ENCODE results near the gene LRIT3. TPM values are rescaled to one million over a fixed set of nuclear protein-coding genes. Genes with fewer than 3 reads are reported as not detected.

LRIT3 gene
- polyA plus RNA-seq, 1 donor, result 0.46 TPM

GRCh38 chr4:109912706-109913595, 65.0 kb downstream of the LRIT3 start, which contains the start of gene EGF:
Gene EGF, plus strand, starts transcription at chr4:109912883. Its CDS starts 453 bp downstream, at chr4:109913336.
- no peak for DNase-seq

GRCh38 chr4:109913596-109914241, 65.8 kb downstream of the LRIT3 start:
- no peak for DNase-seq

GRCh38 chr4:109914322-109914721, 66.4 kb downstream of the LRIT3 start:
- no peak for DNase-seq

- DNase-seq, result no peak
These were observed 67.6 kb downstream of the LRIT3 start for GRCh38 chr4:109915385-109916026.

GRCh38 chr4:109916027-109916409, 68.1 kb downstream of the LRIT3 start:
- no peak for DNase-seq

GRCh38 chr4:109921384-109921808, 73.5 kb downstream of the LRIT3 start:
- DNase-seq, result no peak

Other genes with a start within 250 kb of the LRIT3 start
- gene CASP6, start 144.7 kb upstream of the LRIT3 start, polyA plus RNA-seq (ENCODE audit: insufficient read length), result 16.3 TPM
- gene PLA2G12A, start 118.0 kb upstream of the LRIT3 start, polyA plus RNA-seq (ENCODE audit: insufficient read length), result 14.8 TPM
- 7.3 TPM for gene CFI, start 46.1 kb upstream of the LRIT3 start, polyA plus RNA-seq (ENCODE audit: insufficient read length)
- gene GAR1, start 32.3 kb upstream of the LRIT3 start, polyA plus RNA-seq (ENCODE audit: insufficient read length), result 26.2 TPM
- 0.53 TPM for gene RRH, start 20.1 kb upstream of the LRIT3 start, polyA plus RNA-seq (ENCODE audit: insufficient read length)
- gene EGF, start 64.8 kb downstream of the LRIT3 start, polyA plus RNA-seq (ENCODE audit: insufficient read length), result 16.4 TPM

Data from hindlimb muscle (tissue), 1 donor.